A549 (cell line): ENCODE measurements around the gene NLRP1.

Experiments used
- CBX8 ChIP-seq: fragments of 200-600 bp; sonication (generic); IDR thresholded peaks from 2 replicates; pipeline ENCODE4 v1.6.1; 2016
- POLR2A ChIP-seq: IDR thresholded peaks from 2 replicates; pipeline ENCODE4 v1.6.1; 2012; ENCODE audit warnings: mild to moderate bottlenecking, low read length
- SREBF2 ChIP-seq: fragments of 450-650 bp; IDR thresholded peaks from 2 replicates; pipeline ENCODE4 v1.6.1; 2014; ENCODE audit warnings: mild to moderate bottlenecking, moderate library complexity
- TF ChIP-seq, protein P1 (sequence below): fragments of >200 bp; sonication (Bioruptor Twin); formaldehyde crosslinking; IDR thresholded peaks from 3 replicates; pipeline ENCODE4 v1.5.1; 2016

DNA sequence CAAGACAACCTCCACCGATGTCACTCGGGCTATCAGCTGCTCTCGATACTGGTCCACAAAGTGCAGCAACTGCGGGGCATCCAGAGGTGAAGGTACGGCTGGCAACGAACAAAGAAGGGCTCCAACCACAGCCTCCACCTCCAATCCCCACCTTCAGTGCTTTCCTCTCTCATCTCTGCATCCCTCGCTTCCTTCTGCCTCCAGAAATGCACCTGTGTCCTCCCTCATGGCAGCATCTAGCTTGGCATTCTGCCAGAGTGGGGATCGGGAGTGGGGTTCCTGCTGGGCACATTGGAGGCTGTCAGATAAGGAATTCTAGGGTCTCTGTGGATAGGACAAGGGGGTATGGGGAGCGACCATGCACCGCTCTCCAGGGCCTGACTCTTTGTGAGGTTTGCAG is 69.3 kb downstream of the NLRP1 start:
- TF ChIP-seq SREBF2, result no peak
- no peak for TF ChIP-seq POLR2A
- TF ChIP-seq, protein P1, sequence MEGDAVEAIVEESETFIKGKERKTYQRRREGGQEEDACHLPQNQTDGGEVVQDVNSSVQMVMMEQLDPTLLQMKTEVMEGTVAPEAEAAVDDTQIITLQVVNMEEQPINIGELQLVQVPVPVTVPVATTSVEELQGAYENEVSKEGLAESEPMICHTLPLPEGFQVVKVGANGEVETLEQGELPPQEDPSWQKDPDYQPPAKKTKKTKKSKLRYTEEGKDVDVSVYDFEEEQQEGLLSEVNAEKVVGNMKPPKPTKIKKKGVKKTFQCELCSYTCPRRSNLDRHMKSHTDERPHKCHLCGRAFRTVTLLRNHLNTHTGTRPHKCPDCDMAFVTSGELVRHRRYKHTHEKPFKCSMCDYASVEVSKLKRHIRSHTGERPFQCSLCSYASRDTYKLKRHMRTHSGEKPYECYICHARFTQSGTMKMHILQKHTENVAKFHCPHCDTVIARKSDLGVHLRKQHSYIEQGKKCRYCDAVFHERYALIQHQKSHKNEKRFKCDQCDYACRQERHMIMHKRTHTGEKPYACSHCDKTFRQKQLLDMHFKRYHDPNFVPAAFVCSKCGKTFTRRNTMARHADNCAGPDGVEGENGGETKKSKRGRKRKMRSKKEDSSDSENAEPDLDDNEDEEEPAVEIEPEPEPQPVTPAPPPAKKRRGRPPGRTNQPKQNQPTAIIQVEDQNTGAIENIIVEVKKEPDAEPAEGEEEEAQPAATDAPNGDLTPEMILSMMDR, result no peak
- no peak for TF ChIP-seq CBX8
